HG03025 (cell line): Measurements from ENCODE around the gene ABHD14A.

Source experiments
- ATAC-seq: cut with Tn5 transposase; IDR thresholded peaks from one replicate; pipeline ENCODE4 v1.9.1; 2021; ENCODE audit warnings: mild to moderate bottlenecking, moderate library complexity; ENCODE audit not compliant: unreplicated experiment, low FRiP score

Gene ABHD14A

GRCh38 chr3:52013802-52014598, 39.1 kb downstream of the ABHD14A start:
- no peak for ATAC-seq

- no peak for ATAC-seq
These were observed 39.7 kb downstream of the ABHD14A start for GRCh38 chr3:52014613-52015012.

DNA sequence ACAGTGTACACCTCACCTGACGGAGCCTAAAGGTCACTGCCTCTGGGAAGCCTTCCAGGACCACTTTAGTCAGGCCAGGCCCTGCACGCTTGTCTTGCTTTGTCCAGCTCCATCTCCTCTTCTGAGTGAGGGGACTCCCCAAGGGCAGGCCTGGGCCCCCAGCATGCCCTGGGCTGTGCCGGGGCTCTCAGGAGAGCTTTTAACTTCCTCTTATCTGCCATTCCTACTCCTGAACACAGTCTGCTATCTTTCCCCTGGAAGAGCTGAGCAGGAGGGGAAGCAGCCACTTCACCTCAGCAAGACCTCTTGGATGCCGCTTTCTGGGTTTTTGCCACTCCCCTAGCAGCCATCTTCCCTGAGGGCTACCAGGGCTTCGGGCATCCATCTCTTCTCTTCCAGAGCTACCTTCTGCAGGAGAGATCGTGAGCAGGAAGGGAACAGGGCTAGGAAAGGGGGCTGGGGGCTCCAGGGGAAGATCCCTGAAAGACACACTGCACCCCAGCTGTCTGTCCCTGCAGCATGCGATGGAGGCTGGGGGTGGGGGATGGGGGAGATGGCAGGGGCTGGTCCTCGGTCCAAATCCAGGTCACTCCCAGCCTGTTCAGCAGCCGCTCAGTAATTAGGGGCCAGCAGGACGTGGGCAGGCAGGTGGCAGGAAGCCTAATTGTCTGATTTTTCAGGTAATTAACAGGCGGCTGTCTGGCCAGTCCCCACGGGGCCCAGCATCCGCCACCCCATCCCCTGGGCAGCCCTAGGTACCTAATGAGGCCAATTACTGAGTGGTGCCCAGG, 40.8 kb downstream of the ABHD14A start:
- no peak for ATAC-seq

GRCh38 chr3:52017586-52017985, 42.7 kb downstream of the ABHD14A start:
- ATAC-seq, result no peak

GRCh38 chr3:52018319-52019000, 43.6 kb downstream of the ABHD14A start:
- ATAC-seq, result no peak

DNA sequence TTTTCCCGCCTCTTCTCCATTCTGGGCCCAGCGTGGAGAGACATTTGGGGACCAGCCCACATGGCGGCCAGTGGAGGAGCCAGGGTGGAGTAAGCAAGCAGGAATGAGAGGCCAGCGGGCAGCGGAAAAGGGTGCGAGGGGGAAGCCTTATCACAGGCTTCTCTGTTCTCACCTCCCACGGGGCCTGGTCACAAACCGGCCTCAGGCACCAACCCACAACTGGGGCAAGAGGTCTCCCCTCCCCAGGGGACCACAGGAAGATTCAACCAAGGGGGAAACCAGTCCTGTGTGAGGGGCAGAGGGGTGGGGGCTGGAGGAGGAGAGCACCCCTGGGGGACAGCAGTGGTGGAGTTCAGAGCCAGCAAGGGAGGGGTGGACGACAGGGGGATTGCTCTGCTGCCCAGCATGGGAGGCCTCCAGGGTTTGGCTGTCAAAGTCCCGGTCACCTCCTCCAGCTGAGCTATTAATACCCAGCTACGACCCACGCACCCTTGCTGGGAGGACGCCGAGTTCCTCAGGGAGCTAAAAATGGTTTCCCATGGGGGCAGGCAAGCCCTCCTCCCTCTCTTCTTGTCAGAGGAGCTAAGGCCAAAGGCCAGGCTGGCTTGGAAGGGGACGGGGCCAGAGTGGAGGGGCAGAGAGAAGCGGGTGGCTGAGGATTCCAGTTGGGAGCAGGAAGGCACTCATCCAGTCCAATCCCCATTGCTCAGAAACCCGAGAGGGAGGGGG, 44.7 kb downstream of the ABHD14A start:
- no peak for ATAC-seq

DNA sequence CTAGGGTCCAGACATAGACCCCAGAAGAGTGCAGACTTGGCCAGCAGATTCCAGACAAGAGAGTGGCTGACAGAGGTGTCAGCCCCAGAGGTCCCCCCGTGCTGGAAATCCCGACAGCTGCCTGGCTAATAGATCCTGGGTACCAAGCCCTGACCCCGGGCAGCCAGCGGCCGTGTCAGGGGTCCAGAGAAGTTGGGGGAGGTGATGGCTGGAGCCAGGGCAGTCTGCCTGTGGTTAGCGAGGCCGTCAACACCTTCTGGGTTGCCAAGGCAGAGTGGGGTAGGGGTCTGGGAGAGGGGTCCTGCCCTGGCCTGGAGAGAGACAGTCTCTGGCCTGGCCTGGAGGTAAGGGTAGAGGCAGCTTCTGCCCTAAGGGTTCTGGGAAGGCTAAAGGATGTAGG, 45.9 kb downstream of the ABHD14A start:
- ATAC-seq, result no peak

DNA sequence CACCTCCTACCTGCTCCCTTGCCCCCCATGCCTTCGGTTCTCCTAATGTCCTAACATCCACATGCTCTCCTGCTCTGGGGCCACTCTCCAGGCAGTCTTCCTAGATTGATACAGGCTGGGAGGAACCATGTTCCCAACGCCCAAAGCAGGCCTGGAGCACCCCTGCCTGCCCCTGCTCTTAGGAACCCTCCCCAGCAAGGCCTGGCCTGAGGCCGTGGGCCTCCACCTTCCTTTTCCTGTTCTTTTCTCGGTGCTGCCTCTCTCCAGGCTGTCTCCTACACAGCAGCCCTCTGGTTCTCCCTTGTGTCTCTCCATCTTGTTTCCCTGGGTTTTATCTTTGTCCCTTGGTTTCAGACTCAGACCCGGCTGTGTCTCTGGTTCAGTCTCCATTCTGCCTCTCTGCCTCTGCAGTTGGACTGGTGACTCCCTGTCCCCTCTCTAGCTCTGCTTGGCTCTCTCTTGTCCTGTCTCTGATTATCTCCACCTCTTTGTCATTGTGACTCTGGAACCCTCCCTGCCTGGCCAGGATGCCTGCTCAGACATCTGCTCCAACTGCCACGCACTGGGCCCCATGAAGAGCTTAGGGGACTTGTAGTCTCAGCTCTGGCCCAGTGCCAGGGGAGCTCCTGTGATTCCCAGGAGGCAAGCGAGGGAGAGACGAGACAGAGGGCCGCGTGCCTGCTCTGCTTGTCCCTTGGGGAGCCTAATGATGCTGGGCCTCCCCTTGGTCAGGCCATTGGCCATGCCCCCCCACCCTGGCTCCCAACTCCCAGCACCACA, 46.8 kb downstream of the ABHD14A start:
- no peak for ATAC-seq

DNA sequence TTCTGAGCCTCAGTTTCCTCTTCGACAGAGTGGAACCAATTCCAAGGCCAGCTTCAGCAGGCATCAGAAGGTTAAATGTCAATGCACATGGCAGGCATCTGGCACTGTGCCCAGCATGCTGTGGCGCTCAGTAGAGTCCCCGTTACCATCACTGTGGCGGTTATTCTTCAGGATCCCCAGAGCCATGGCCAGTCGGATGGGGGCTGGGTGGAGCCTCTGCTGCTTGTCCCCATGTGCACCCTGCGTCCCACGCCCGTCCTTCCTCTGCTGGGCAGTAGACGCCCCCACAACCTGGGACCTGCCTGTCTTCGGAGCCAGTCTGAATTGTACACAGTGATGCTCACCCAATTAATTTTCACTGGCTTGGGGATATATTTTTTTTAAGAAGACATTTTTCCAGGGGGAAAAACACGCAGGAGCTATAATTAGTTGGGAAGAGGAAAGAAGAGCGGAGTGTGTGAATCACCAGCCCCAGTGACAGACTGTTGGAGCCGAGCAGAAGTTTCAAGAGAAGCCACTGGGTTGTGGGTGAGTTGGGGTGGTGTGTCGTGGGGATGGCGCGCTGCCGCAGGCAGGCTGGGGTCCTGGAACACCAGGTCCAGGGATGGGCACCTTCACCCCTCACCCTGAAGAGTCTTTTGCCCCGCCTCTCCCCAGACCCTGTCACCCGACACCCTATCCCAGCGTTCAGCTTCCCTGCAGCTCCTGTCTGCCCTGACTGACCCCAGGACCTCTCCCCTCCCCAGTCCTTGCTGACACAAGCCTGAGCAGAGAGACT, 47.6 kb downstream of the ABHD14A start:
- ATAC-seq, result no peak

- ATAC-seq, result no peak
These were observed 48.4 kb downstream of the ABHD14A start for GRCh38 chr3:52023101-52023770.

DNA sequence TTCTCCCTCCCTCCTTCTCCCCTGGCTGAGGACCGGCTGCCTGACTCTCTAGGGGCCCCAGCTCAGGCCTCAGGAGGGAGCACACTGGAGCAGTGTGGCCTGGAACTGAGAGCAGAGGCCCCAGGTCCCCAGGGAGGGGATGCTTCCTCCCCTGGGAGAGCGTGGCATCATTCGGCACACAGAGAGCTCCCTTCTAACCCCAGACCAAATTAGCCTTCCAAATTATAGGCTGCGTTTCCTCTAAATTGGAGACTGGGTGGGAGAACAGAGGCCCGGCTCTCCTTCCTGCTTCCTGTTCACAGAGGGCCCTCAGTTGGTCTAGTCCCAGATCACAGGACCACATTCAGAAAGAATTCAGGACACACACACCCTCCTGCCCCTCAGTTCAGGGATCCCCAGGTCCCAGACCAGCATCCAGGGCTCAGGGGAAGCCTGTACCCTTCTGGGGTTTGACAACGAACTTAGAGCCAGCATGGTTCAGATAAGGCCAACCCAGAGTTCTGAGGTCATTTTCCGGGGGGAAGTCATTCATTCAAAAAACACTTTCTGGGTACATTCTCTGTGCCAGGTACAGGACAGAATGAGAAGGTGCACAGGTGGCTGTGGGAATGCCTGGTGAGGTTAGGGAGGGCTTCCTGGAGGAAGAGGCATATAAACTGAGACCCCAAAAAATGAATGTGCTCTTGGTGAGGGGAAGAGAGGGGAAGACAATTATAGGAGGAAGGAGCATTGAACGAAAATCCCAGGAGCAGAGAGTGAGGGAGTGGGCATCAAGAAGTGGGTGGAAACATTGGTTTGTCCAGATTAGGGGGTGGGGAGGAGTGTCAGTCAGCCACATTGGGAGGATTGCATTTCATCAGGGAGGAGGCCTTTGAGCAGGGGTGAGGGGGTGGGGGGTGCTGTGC, 49.2 kb downstream of the ABHD14A start:
- ATAC-seq, result no peak

DNA sequence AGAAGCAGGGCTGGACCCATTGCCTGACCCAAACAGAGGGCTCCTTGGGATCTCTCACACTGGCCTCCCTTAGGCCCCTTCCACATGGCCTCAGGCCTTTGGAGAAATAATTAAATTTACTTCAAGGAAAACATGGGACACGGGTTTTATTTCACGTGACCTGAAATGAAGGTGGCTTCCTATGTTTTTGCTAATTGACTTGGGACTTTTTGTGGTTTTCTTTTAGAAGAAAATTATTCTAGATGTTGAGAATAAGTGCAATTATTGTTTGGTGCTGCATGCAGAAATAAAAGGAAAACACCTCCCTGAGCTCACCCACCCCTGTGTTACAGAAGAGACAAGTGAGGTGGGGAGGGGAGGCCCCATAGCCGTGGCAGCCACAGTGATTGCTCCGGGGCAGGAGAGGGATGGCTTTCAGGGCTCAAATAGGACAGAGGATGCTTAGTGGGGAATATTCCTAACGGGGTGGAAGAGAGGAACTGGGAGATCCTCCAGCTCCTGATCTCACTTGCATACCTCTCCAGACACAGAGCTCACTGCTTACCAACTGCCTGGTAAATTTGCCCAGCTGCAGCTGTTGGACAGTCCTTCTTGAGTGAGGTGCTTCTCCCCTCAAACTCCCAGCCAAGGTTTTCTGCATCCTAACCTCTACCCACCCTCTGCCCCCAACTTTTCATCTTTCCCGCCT, 50.0 kb downstream of the ABHD14A start:
- ATAC-seq, result no peak

- ATAC-seq, result no peak
These were observed 50.6 kb downstream of the ABHD14A start for GRCh38 chr3:52025453-52025852.

- ATAC-seq, result no peak
These were observed 51.2 kb downstream of the ABHD14A start for GRCh38 chr3:52026041-52026440.

DNA sequence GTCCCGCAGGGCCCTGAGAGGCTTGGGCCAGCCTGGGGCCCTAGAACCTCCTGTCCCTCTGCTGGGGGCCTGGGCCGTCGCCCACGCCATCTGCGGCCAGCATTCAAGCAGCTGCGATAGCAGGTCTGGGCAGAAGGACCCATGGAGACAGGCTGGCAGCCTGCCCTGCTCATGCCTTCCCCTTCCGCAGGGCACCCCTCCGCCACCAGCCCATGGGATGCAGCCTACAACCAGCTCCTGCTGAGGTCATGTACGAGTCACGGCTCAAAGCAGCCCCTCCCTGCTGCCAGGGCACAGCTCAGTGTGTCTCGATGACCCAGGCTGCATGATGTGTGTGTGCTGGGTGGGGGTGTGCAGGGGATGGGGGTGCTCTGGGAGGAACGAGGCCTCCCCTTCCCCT, 53.7 kb downstream of the ABHD14A start:
- no peak for ATAC-seq

- ATAC-seq, result no peak
These were observed 54.2 kb downstream of the ABHD14A start for GRCh38 chr3:52029053-52029452.

DNA sequence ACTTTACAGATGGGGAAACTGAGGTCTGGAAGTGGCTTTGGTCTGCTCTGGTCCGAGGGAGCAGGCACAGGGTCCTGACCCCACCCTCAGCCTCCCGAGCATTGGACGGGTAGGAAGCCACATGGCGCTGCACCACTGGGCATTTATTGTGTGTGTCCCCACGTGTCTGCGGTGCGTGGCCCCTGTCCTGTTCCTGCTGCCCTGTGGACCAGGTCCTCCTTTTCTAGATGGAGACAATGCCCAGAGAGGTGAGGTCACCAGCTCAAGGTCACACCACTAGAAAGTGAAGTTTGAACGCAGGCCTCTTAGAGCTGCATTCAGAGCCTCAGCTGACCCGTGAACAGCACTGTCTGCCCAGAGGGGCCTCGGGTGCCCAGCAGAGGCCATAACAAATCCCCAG, 54.7 kb downstream of the ABHD14A start:
- no peak for ATAC-seq
